Limb (tissue), 2 donors: Measurements from ENCODE around the gene NFKBIL1.
"Not testable (repeated sequence)": the region's sequence is repeated elsewhere in the genome, so short reads cannot be mapped to it uniquely, and the experiment has no call there.

Experiments used
- DNase-seq, 2 donors: peaks; one replicate each; pipeline ENCODE4 v3.0.0-alpha.2; 2016; ENCODE audit errors: extremely low spot score in 2 of 2

Gene NFKBIL1

GRCh38 chr6:31580438-31580740, 33.0 kb downstream of the NFKBIL1 start:
- no peak for DNase-seq

- peak; percentile 85 to 93 for DNase-seq
Measured at GRCh38 chr6:31580807-31581433, 33.5 kb downstream of the NFKBIL1 start.

- peak in 1 of 2 donors; percentile 45 for DNase-seq
Measured at GRCh38 chr6:31581434-31582229, 34.2 kb downstream of the NFKBIL1 start.

- no peak for DNase-seq
Measured at GRCh38 chr6:31582230-31582643, 34.8 kb downstream of the NFKBIL1 start, which contains the start of gene LTB. TSS of gene LTB (minus strand) at chr6:31582424. CDS start at chr6:31582417, 7 bp downstream.

GRCh38 chr6:31585491-31585890, 38.1 kb downstream of the NFKBIL1 start:
- DNase-seq: no peak

GRCh38 chr6:31586008-31586407, 38.6 kb downstream of the NFKBIL1 start, which contains the start of gene LST1:
TSS of gene LST1 (plus strand) at chr6:31586277. CDS start at chr6:31587300, 1,023 bp downstream.
- DNase-seq: no peak

- no peak for DNase-seq
Measured at GRCh38 chr6:31586599-31587281, 39.3 kb downstream of the NFKBIL1 start.

- DNase-seq: peak in 1 of 2 donors; percentile 42
Measured at GRCh38 chr6:31587791-31588777, 40.7 kb downstream of the NFKBIL1 start.

- no peak for DNase-seq
Measured at GRCh38 chr6:31588871-31589650, 41.7 kb downstream of the NFKBIL1 start.

GRCh38 chr6:31590691-31591090, 43.3 kb downstream of the NFKBIL1 start:
- DNase-seq: not testable (repeated sequence)

GRCh38 chr6:31592396-31592771, 45.0 kb downstream of the NFKBIL1 start:
- no peak for DNase-seq

GRCh38 chr6:31597006-31597405, 49.6 kb downstream of the NFKBIL1 start:
- DNase-seq: no peak

GRCh38 chr6:31607317-31607716, 59.9 kb downstream of the NFKBIL1 start:
- no peak for DNase-seq
